GM23248 (cell line): Measurements from ENCODE around the gene GYG2. TPM values are rescaled to one million over a fixed set of nuclear protein-coding genes. Genes with fewer than 3 reads are reported as not detected.
"Not testable (repeated sequence)": the region's sequence is repeated elsewhere in the genome, so short reads cannot be mapped to it uniquely, and the experiment has no call there.

Experiments used
- DNase-seq: peaks from one replicate; pipeline ENCODE4 v3.0.0-alpha.2; 2015
- H2AFZ ChIP-seq: fragments of 200-600 bp; sonication (generic); 2 replicates; pipeline ENCODE4 v1.6.1; 2016; ENCODE audit warnings: antibody characterized with exemption
- H3F3A ChIP-seq: fragments of 200-600 bp; sonication (generic); 2 replicates; pipeline ENCODE4 v1.6.1; 2016; ENCODE audit warnings: mild to moderate bottlenecking, antibody characterized with exemption, mixed run types; ENCODE audit not compliant: insufficient read depth
- H3K27ac ChIP-seq: fragments of 200-600 bp; sonication (generic); 2 replicates; pipeline ENCODE4 v1.5.1; 2016; ENCODE audit warnings: mild to moderate bottlenecking
- H3K27me3 ChIP-seq: fragments of 200-600 bp; sonication (generic); replicated peaks from 2 replicates; pipeline ENCODE4 v1.6.1; 2016; ENCODE audit warnings: mild to moderate bottlenecking; ENCODE audit not compliant: insufficient read depth
- H3K36me3 ChIP-seq: fragments of 200-600 bp; sonication (generic); 2 replicates; pipeline ENCODE4 v1.6.1; 2016; ENCODE audit warnings: low read depth, mild to moderate bottlenecking
- H3K4me1 ChIP-seq: fragments of 200-600 bp; sonication (generic); 2 replicates; pipeline ENCODE4 v1.6.1; 2016; ENCODE audit warnings: mild to moderate bottlenecking; ENCODE audit not compliant: insufficient read depth
- H3K4me2 ChIP-seq: fragments of 200-600 bp; sonication (generic); one replicate; pipeline ENCODE4 v1.6.1; 2016; ENCODE audit warnings: mild to moderate bottlenecking; ENCODE audit not compliant: unreplicated experiment
- H3K4me3 ChIP-seq: fragments of 200-600 bp; sonication (generic); 2 replicates; pipeline ENCODE4 v1.5.1; 2016; ENCODE audit warnings: mild to moderate bottlenecking
- H3K79me2 ChIP-seq: fragments of 200-600 bp; sonication (generic); 2 replicates; pipeline ENCODE4 v1.6.1; 2016; ENCODE audit warnings: mild to moderate bottlenecking; ENCODE audit not compliant: insufficient read depth
- H3K9ac ChIP-seq: fragments of 200-600 bp; sonication (generic); 2 replicates; pipeline ENCODE4 v1.6.1; 2016; ENCODE audit warnings: mild to moderate bottlenecking
- H3K9me2 ChIP-seq: fragments of 200-600 bp; sonication (generic); 2 replicates; pipeline ENCODE4 v1.6.1; 2016; ENCODE audit warnings: mixed run types, mild to moderate bottlenecking, moderate library complexity; ENCODE audit not compliant: insufficient read depth
- H3K9me3 ChIP-seq: fragments of 200-600 bp; sonication (generic); one replicate; pipeline ENCODE4 v1.6.1; 2017; ENCODE audit warnings: low read depth
- H4K20me1 ChIP-seq: fragments of 200-600 bp; sonication (generic); 2 replicates; pipeline ENCODE4 v1.6.0; 2016; ENCODE audit not compliant: insufficient read depth
- EZH2 ChIP-seq: fragments of 200-600 bp; sonication (generic); IDR thresholded peaks from 2 replicates; pipeline ENCODE4 v1.6.1; 2018; ENCODE audit warnings: antibody characterized with exemption, mild to moderate bottlenecking; ENCODE audit not compliant: insufficient read depth, poor library complexity, severe bottlenecking
- EZH2phosphoT487 ChIP-seq: fragments of 200-600 bp; sonication (generic); IDR thresholded peaks from 2 replicates; pipeline ENCODE4 v1.6.1; 2018; ENCODE audit warnings: antibody characterized with exemption, moderate library complexity, mild to moderate bottlenecking, low read depth; ENCODE audit not compliant: insufficient read depth
- WGBS, 2 experiments: methylation state at CpG; one replicate each; pipeline ENCODE4 v1.1.6; 2015 to 2017; ENCODE audit warnings: low lambda C conversion rate in 2 of 2, low coverage in 1 of 2; ENCODE audit errors: missing lambda C conversion rate in 2 of 2; 5-methylcytosine and 5-hydroxymethylcytosine counted together
- in situ Hi-C: fragments of 300-500 bp; cut with MboI; formaldehyde crosslinking; loops from 2 replicates; pipeline ENCODE4 v1.15.0; 2020
- polyA plus RNA-seq: library from polyadenylated mRNA; unstranded; fragments of >200 nt; fragmentation: Nextera tagmentation; extraction: Ambion mirVana; gene quantifications from 2 replicates; pipeline ENCODE4 v1.2.1, GENCODE V29; 2016
- total RNA-seq: library from RNA; depleted of rRNA; stranded (reverse); fragments of >200 nt; shearing (Covaris generic); gene quantifications from 2 replicates; pipeline ENCODE4 v1.2.3, GENCODE V29; 2014

The GYG2 gene
- total and polyA plus RNA-seq, 2 experiments from 2014 or later, result 0.43 to 0.86 TPM

DNA sequence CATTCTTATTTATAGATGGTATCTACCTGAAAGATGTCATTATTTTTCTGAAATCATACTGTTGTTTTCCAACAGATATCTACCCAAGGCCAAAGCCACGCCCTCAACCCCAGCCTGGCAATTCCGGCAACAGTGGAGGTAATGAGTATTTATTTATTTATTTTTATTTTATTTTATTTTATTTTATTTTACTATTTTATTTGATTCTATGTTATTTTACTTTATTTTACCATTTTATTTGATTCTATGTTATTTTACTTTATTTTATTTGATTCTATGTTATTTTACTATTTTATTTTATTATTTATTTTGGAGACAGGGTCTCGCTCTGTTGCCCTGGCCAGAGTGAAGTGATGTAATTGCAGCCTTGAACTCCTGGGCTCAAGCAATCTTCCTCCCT, 39.2 kb upstream of the GYG2 start:
- Histone ChIP-seq H4K20me1 (no peaks in the 10 kb centered on the region), H3K4me1 (no peaks in the 10 kb centered on the region), H3K4me2 (no peak overlapping the region), H2AFZ (no peak overlapping the region), H3K27ac (no peak overlapping the region), H3K9me2 (no peaks in the 10 kb centered on the region), H3K9ac (no peak overlapping the region), H3K4me3 (no peak overlapping the region), H3K36me3 (no peaks in the 10 kb centered on the region), H3K9me3 (no peaks in the 10 kb centered on the region), H3K27me3 (no peaks in the 10 kb centered on the region), H3F3A (no peaks in the 10 kb centered on the region), H3K79me2 (no peaks in the 10 kb centered on the region)
- DNase-seq, result no peak
- in situ Hi-C loops, result no loop called here
- 93 to 98% methylated on average over 3 of the region's 3 CpGs for WGBS, 2 experiments
- no peak for TF ChIP-seq EZH2phosphoT487

DNA sequence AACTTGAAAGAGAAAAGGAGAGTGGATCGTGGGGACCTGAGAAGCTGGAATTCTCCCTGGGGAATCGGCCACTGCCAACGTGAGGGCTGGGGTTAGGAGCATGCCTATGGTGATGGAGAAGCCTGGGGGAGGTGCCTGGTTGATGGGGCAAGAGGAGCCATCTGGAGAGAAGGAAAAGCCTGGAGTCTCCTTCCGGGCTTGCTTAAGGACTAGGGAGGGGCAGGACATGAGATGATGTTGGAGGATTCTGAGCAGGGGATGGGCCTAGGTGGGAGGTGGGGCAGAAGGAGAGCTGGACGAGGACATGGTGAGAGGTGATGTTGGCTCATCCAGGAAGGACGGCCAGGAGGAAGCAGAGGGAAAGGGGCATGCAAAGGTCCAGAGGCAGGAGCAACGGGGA, 35.0 kb upstream of the GYG2 start:
- in situ Hi-C loops, result no loop called here
- Histone ChIP-seq H3K9ac (no peak overlapping the region), H2AFZ (no peak overlapping the region), H3K4me3 (no peak overlapping the region), H4K20me1 (no peaks in the 10 kb centered on the region), H3K4me1 (no peaks in the 10 kb centered on the region), H3K79me2 (no peaks in the 10 kb centered on the region), H3K9me2 (no peaks in the 10 kb centered on the region), H3F3A (no peaks in the 10 kb centered on the region), H3K36me3 (no peaks in the 10 kb centered on the region), H3K27ac (no peak overlapping the region), H3K27me3 (no peaks in the 10 kb centered on the region), H3K9me3 (no peaks in the 10 kb centered on the region), H3K4me2 (no peak overlapping the region)
- no peak for TF ChIP-seq EZH2
- TF ChIP-seq EZH2phosphoT487, result no peak
- WGBS, 2 experiments, result 50 to 86% methylated on average over 2 to 7 of the region's 7 CpGs
- no peak for DNase-seq

DNA sequence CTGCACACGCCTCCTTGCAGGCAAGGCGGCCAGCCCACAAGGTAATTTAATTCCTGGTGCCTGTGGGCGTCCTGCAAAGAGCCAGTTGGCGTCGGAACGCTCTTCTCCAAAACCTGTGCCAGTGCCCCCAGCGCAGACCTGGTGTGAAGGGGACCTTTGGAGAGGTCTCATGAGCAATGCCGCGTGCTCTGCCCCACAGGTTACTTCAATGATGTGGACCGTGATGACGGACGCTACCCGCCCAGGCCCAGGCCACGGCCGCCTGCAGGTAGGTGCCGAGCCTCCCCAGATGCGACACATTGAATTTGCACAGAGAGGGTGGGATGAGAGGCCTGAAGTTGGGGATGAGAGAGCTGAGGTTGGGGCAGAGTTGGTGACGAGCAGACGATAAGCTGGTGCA, 34.4 kb upstream of the GYG2 start:
- Histone ChIP-seq H3K4me1 (no peaks in the 10 kb centered on the region), H4K20me1 (no peaks in the 10 kb centered on the region), H3F3A (no peaks in the 10 kb centered on the region), H3K4me2 (no peak overlapping the region), H3K4me3 (no peak overlapping the region), H3K9me3 (no peaks in the 10 kb centered on the region), H3K9ac (no peak overlapping the region), H3K27me3 (no peaks in the 10 kb centered on the region), H3K9me2 (no peaks in the 10 kb centered on the region), H3K79me2 (no peaks in the 10 kb centered on the region), H3K27ac (no peak overlapping the region), H2AFZ (no peak overlapping the region), H3K36me3 (no peaks in the 10 kb centered on the region)
- TF ChIP-seq EZH2phosphoT487 (no peak), EZH2 (no peak)
- WGBS, 2 experiments, result 90 to 92% methylated on average over 16 of the region's 19 CpGs
- no peak for DNase-seq
- in situ Hi-C loops, result no loop called here

DNA sequence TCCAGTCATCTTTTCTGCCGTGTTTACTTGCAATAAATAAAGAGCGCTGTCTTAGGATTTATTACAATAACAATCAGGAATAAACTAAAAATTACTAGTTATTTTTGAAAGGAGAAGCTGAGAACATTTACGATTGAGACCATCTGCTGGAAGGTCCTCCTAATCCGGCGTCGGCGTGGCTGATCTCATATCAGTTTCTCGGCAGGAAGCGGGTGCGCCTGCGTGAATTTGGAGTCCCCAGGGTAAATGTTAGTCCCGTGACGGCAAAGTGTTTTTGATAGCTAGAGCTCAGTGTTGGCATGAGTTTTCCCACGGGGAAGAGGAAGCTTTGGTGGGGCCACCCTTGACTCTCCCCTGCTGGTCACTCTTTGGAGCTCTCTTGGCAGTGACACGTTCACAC, 31.9 kb upstream of the GYG2 start:
- H3F3A ChIP-seq, H3K27ac ChIP-seq, DNase-seq, H3K4me3 ChIP-seq, H3K36me3 ChIP-seq, in situ Hi-C loops, H3K9ac ChIP-seq, H4K20me1 ChIP-seq, H3K9me2 ChIP-seq, H3K4me1 ChIP-seq, H3K9me3 ChIP-seq, H3K4me2 ChIP-seq, H3K79me2 ChIP-seq, H2AFZ ChIP-seq, H3K27me3 ChIP-seq: not testable (repeated sequence)
- 88 to 89% methylated on average over 13 to 14 of the region's 15 CpGs for WGBS, 2 experiments

DNA sequence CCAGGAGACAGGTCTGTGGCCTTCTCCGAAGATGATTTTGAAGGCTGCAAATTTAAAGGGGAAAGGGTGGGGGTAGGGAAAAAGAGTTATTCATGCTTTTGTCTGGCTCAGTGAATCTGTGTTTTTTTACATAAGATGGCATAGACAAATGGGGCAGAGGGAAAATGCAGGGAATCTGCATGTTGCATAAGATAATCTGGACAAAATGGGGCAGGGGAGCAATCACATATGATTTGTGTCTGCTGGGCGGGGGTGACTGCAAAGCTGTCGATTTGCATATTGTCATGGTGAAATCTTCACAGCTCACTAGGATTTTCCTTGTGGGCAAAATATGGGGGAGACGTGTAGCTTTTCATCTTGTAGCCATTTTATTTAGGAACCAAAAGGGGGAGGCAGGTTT, 29.4 kb upstream of the GYG2 start:
- H3K4me1 ChIP-seq, result peaks cover under 1% of the 10 kb centered on the region
- TF ChIP-seq EZH2phosphoT487, result no peak
- TF ChIP-seq EZH2, result no peak
- H3F3A ChIP-seq, result peaks cover 14% of the 10 kb centered on the region; the same call in 1 of the 2 replicates
- H2AFZ ChIP-seq, result no peak overlapping the region
- H3K4me2 ChIP-seq, result no peak overlapping the region
- H3K27me3 ChIP-seq, result no peaks in the 10 kb centered on the region
- no peak overlapping the region for H3K27ac ChIP-seq
- no peaks in the 10 kb centered on the region for H3K9me2 ChIP-seq
- no peaks in the 10 kb centered on the region for H3K79me2 ChIP-seq
- no peak overlapping the region for H3K9ac ChIP-seq
- 77 to 85% methylated on average over 4 of the region's 4 CpGs for WGBS, 2 experiments
- H3K4me3 ChIP-seq, result no peak overlapping the region
- H3K36me3 ChIP-seq, result no peaks in the 10 kb centered on the region
- DNase-seq, result no peak
- in situ Hi-C loops, result no loop called here
- H4K20me1 ChIP-seq, result no peaks in the 10 kb centered on the region
- H3K9me3 ChIP-seq, result no peaks in the 10 kb centered on the region

DNA sequence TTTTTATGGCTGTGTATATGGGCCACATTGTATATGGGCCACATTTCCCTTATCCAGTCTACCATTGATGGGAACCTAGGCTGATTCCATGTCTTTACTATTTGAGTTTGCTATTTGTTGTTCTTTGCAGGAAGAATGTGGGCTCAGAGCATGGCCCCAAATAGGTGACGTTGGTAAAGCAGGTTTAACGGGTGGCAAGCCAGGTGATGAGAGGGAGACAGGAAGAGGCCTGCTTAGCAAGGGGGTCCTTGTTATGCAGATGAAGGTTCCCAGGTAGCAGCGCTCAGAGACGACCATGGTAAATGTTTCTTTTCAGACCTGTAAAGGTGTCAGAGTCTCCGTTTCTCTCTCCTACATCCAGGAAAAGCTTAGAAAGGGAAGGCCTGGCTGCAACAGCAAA, 28.8 kb upstream of the GYG2 start:
- H2AFZ ChIP-seq, H3K36me3 ChIP-seq, H3K9ac ChIP-seq, H3K4me3 ChIP-seq, H3K9me3 ChIP-seq, H3K4me1 ChIP-seq, H3K27me3 ChIP-seq, H3K9me2 ChIP-seq, H3K79me2 ChIP-seq, H4K20me1 ChIP-seq, in situ Hi-C loops, DNase-seq, H3K4me2 ChIP-seq, H3K27ac ChIP-seq: not testable (repeated sequence)
- peaks cover 14% of the 10 kb centered on the region; the same call in 1 of the 2 replicates for H3F3A ChIP-seq
- WGBS, 2 experiments, result 53 to 60% methylated on average over 2 to 4 of the region's 5 CpGs
